HG03039 (cell line): ENCODE measurements around the gene MEF2B.
"Not testable (repeated sequence)": the region's sequence is repeated elsewhere in the genome, so short reads cannot be mapped to it uniquely, and the experiment has no call there.

ENCODE experiments used
- ATAC-seq: cut with Tn5 transposase; IDR thresholded peaks from one replicate; pipeline ENCODE4 v1.9.1; 2021; ENCODE audit warnings: mild to moderate bottlenecking, moderate library complexity; ENCODE audit not compliant: unreplicated experiment

MEF2B gene

GRCh38 chr19:19102566-19102965 is 67.5 kb downstream of the MEF2B start:
- ATAC-seq: not testable (repeated sequence)

GRCh38 chr19:19101540-19101939 is 68.5 kb downstream of the MEF2B start:
- no peak for ATAC-seq

GRCh38 chr19:19098703-19099632 is 71.1 kb downstream of the MEF2B start:
- ATAC-seq: no peak

GRCh38 chr19:19098084-19098702 is 71.9 kb downstream of the MEF2B start:
- no peak for ATAC-seq

GRCh38 chr19:19096641-19097627 is 73.1 kb downstream of the MEF2B start:
- ATAC-seq: no peak

GRCh38 chr19:19095691-19096090 is 74.4 kb downstream of the MEF2B start:
- no peak for ATAC-seq
